GM18517 (cell line): ENCODE results near the gene SGK1.
"Not testable (repeated sequence)": the region's sequence is repeated elsewhere in the genome, so short reads cannot be mapped to it uniquely, and the experiment has no call there.

ENCODE experiments used
- ATAC-seq: cut with Tn5 transposase; IDR thresholded peaks from one replicate; pipeline ENCODE4 v1.9.1; 2021; ENCODE audit warnings: mild to moderate bottlenecking, moderate library complexity; ENCODE audit not compliant: unreplicated experiment

Gene SGK1

DNA sequence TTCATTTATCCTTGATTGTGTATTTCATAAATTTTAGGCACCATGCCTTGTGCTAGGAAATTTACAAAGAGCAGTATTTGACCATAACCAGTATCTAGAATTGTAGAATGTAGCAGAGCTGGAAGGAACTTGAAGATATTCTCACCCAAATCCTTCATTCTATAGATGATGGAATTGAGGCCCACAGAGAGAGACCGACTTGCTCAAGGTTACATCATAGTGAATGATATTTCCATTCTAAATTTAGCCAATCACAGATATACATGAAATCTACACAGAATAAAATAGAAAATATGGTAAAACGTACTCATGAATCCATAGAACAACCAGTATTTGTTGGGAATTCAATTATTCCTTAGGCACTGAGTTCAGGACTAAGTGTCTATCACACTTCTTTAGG lies 10.9 kb upstream of the SGK1 start:
- ATAC-seq = no peak

GRCh38 chr6:134328138-134328537 lies 10.2 kb upstream of the SGK1 start:
- ATAC-seq = no peak

DNA sequence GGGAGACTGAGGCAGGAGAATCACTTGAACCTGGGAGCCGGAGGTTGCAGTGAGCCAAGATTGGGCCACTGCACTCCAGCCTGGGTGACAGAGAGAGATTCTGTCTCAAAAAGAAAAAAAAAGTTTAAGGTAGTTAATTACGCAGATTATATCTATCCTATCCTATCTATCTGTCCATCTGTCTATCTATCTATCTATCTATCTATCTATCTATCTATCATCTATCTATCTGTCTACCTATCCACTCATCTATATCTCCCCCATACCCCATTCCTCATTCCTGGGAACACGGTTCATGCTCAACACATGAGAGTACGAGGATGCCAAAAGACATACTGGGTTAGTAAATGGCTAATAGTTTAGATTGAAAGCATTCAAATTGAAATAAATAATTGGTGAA lies 8.3 kb upstream of the SGK1 start:
- ATAC-seq = not testable (repeated sequence)

DNA sequence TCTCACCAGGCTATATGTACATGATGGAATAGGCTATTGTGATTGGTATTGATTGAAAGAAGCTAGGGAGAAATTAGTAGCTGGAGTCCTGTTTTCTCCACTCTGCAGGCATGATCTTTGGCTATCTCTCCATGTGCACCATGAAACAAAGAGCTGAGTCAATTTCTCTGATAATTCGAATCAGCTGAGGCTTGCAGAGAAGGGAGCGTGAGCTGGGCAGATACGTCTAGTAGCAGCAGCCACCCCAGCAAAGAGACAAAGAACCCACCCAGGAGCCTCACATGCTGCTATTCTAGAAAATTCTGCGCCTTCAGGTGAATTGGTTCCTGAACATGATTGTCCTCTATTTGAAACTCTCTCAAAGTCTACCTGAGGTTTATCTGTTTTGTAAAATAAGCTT lies 6.9 kb upstream of the SGK1 start:
- no peak for ATAC-seq

- no peak for ATAC-seq
Measured at GRCh38 chr6:134324141-134324540, 6.2 kb upstream of the SGK1 start.

- ATAC-seq = no peak
Measured at GRCh38 chr6:134323698-134324097, 5.8 kb upstream of the SGK1 start.

- ATAC-seq = no peak
Measured at GRCh38 chr6:134323294-134323693, 5.4 kb upstream of the SGK1 start.

DNA sequence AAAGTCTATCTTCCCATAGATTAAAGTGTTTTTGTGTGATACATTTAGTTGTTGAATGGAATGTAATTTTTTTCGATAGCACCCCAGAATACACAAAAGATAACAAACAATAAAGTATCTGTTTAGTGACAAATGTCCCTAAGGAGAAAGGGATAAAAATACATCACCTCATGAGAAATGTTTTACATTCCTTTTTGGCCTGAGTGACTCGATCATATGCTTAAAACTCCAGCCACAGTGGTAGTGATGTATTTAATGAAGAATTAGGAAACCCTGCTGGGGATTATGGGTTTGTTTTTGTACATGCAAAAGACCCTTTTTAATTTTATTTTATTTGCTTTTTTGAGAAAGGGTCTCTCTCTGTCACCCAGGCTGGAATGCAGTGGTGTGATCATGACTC lies 4.3 kb upstream of the SGK1 start:
- no peak for ATAC-seq

DNA sequence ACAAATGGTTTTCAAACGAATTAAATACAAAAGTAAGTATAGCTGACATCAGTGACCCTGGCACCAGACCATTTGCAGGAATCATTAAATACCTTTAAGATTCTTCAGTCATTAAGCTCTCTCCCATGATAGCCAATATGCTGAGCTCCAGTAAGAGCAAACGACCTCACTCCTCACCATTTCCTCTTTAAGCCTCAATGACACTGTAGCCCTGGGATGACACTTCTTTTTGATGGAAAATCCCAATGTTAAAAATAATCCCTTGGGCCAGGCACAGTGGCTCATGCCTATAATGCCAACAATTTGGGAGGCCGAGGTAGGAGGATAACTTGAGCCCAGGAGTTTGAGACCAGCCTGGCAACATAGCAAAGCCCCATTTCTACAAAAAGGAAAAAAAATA lies 3.3 kb upstream of the SGK1 start:
- ATAC-seq = no peak

DNA sequence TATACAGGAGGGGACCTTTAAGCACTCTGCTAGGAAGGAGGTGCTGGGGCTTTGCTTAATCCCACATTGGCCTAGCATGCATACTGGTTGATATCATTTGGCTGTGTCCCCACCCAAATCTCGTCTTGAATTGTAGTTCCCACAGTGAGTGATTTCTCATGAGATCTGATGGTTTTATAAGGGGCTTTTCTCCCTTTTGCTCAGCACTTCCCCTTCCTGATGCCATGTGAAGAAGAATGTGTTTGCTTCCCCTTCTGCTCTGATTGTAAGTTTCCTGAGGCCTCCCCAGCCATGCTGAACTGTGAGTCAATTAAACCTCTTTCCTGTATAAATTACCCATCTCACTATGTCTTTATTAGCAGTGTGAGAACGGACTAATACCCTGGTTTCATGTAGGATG lies 1.8 kb upstream of the SGK1 start:
- ATAC-seq = not testable (repeated sequence)

DNA sequence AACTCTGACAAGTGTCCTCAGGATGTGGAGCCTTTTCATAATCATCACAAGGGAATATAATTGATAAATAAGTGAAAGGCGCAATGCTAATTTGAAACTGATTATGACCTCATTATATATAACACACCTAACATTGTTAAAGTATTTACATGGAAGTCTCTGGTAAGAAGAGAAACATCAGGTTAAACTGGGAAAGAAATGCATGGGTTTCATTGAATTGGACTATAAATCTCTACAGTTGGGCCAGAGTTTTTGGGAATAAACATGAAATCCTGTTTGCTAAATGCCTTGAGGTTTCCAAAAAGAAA lies 1.0 kb upstream of the SGK1 start:
- ATAC-seq = no peak

DNA sequence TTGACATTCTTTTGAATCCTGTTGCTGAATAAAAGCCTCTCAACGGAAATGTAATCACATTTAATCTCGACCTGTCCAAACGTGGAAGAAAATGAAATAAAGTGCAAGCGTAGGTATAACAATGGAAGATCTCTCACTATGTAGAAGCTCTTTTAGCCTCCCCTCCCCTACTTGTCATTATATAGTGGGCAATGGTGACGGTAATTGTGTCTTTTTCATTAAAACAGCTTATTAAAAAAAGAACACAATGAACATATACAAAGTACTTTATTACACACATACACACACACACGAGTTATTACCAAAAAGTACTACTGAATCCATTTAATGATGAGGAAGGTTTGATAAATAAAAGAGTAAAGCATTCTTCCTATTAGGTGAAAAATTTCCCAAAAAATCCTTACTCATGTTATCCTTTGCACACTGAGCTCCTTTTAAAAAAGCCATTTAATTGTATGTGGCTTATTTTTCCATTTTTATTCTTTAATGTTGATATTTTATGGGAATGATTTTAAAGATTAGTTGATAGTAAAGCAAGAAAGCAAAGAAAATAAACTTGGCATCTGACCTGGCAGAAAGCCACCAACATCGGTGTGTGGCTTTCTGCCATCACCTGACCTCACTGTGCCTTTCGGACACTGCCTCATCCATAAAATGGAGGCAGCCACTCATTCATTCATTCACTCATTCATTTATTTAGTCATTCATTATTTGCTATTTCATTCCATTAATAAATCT lies 493 bp upstream of the SGK1 start:
- no peak for ATAC-seq

DNA sequence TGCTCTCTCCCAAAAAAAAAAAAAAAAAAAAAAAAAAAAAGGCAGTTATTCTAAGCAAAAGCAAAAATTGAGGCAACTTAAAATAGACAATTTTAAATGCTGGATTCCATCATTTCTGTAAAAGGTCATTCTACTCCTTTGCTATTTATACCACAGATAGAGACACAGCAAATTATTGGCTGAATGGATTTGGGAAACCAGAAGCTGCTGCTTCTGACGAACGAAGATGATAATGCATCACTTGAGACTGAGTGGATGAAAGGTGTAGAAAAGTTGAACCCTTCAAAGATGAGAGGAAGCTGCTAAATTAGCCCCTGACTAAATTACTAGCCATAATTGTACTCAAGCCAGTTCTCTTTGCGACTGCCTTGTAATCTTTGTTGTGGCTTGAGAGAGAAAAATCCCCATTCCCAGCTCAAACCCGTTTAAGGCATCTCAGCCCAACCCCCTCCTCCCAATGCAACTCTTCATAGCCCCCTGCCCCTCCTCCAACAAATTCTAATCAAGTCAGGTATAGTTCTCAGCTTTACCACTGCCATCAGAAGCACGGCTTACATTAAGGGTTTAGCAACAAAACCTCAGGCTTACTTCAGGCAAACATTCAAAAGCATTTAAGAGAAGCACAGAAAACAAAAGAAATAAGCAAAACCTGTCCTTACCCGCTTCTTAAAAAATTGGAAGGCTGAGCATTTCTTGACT lies 1.0 kb downstream of the SGK1 start:
- ATAC-seq = no peak

DNA sequence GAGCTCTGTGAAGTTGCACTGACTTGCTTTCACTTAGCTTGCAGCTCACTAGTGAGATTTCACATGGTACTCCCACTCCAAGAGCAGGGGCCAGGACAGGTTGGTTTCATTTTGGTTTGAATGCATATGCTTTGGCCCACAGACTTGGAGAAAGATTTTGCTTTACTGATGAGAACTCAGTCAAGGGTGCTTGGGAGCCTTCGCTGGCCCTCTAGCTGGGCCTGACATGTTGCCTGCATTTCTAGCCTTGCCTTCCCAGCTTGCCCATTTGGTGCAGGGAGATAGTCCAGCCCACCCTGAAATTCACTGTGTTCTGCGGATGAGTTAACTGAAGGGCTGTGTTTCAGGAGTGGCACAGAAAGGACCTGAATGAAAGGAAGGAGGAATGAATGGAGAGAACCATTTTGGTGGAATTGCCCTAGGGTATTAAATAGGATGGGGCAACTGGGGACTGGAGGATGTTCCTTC lies 1.9 kb downstream of the SGK1 start:
- no peak for ATAC-seq

DNA sequence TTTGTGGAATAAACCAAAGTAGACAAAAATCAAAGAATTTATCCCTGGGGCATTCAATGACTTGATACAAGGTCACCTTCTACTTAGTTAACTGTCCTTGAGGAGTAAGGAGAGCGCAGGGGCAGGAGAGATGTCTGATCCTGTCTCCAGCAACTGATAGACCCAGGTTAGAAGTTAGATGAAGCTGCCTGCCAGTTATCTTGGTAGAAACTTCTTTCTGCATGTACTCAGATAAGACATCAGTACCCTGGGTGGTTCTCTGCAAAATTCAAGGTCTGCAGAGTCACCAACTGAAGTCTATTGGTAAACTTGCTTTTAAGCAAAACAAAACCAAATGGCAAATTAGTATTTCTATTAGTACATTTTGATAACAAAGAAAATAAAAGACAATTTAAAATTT lies 2.7 kb downstream of the SGK1 start:
- no peak for ATAC-seq

DNA sequence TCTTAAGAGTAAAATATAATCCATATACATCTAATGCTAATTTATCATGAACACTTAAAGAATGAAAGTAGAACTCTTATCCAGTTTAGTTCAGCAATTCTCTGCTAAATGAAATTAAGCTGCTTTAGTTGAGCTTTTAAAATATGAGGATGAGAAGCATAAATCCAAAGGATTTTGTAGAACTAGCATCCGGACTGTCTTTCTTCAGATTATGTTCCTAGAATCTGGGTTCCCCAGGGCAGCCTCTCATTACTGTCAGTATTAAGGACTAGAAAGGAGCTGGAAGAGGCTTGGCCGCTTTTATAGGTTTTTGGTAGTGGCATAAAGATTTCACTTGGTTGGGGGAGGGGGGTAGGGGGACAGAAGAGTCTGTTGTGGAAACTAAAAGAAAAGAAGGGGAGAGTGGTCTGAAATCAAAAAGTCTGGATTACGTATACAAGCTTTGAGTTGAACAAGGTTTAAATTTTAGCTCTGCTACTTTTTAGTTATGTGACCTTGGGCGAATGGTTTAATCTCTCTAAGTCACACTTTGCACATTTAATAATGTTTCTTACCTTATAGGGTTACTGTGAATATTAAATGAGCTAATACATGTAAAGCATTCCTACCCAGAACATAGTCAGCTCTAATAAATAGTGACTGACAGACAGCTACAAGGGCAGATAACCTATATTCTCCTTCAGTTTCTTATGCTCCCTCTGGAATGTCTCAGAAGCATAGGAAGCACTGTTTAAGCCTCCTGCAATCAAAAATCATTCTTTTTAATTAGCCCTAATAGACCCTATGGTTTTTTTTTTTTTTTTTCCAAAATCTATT lies 3.7 kb downstream of the SGK1 start:
- no peak for ATAC-seq

DNA sequence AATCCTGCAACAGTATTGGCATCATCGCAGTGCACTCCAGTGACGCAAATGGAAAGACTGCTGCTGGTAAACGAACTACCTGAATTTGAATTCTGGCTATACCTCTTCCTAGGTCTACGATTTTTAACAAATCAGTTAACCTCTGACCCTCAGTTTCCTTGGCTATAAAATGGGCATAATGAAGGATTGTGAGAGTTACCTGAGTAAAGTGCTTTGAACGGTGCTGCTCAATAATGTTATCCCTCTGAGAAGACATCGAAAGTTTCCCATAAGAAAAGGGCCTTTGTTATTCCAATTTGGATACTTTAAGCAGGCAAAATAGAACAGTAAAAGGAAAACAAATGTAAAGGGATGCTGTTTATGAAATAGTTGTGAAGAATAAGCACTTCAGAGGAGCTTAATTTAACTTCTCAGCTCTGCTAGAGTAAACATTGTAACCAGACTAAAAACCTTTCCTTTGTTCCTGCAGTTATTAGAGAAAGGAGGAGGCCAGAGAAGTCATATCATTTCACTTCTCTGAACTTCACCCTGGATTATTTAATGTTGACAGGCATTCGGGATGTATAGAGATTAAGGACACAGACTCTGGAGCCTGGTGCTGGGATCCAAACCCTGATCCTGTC lies 5.8 kb downstream of the SGK1 start:
- no peak for ATAC-seq

- ATAC-seq = no peak
Measured at GRCh38 chr6:134310817-134311216, 7.1 kb downstream of the SGK1 start.

DNA sequence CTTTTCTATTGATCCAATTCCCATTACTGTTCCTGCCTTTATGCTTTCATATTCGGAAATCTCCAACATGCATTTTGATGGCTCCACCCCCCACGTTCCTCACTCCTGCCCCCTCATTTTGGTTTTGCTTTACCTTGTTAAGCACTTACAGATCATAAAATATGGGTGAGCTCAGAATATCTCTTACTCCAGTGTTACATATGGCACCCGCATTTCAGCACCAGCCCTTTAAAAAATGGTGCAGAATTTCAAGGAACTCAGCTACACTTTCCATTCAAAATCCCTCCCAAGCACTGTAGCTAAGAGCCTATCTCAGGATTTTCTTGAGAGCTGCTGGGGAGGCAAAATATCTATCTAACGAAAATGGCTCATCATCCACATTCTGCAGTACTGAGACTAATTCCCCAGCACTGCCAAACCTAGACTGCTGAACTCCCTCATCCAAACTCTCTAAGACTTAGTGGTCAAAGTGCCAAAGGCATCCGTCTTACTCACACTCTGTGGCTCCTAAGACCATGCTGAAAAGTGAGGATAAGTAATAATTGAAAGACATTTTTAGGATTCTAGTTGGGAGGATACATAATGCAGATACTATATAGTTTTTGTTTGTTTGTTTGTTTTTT lies 7.8 kb downstream of the SGK1 start:
- no peak for ATAC-seq

DNA sequence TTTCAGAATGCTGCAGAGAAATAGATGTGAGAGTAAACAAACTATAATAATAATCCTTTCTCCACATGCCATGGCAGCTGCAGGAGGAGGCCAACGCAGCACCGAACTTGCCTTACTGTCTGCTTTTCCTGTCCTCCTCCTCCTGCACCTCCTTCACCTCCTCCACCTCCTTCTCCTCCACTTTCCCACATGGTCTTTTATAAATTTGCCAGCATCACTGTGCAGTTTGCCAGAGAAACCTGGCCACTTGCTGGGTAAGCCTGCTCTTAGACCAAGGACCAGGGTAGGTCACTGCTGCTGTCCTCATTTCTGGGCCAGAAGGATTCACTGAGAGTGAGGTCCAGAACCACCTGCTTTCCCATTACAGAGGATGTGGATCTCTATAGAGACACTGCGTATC lies 8.7 kb downstream of the SGK1 start:
- no peak for ATAC-seq

DNA sequence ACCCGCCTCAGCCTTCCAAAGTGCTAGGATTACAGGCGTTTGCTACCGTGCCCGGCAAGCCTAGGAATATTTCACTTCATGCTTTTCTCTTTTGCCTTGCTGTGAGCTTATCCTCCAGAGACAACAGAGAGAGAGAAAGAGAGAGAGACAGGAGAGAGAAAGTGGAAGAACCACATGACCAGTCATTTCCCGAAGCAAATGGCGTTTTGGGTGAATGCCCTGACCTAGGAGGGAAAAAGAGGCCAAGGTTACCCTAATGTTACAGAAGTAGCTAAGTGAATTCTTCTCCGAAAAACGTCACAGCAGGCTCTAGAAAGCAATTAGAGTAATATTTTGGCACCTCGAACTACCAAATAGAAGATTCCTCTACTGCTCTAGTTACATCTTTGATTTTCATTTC lies 9.1 kb downstream of the SGK1 start:
- ATAC-seq = no peak
